ENCODE results near the gene C1QTNF1. TPM values are rescaled to one million over a fixed set of nuclear protein-coding genes. Genes with fewer than 3 reads are reported as not detected.
A peak's percentile ranks its signal among the peaks of the same experiment; 100 is the strongest.
"Not testable (repeated sequence)": the region's sequence is repeated elsewhere in the genome, so short reads cannot be mapped to it uniquely, and the experiment has no call there.

Gene C1QTNF1
- total RNA-seq, 6 donors from 2014 or later, result 9.3 to 30.4 (median 14.1) TPM

GRCh38 chr17:79019632-79020584 is 4.1 kb upstream of the C1QTNF1 start:
- ATAC-seq (ENCODE audit: low FRiP score in 2 of 2) (peak in 1 of 2 donors; percentile 75), DNase-seq (peak in 1 of 2 donors; percentile 66)
- H3K27ac ChIP-seq, result peak overlapping the region; percentile 52 to 81 (median 64)
- H3K36me3 ChIP-seq, result no peaks in the 10 kb centered on the region
- peak in 3 of 4 donors; percentile 59 to 86 (median 69) for TF ChIP-seq EP300 (IDR thresholded peaks at IDR 0.05)
- peak; percentile 29 to 43 for TF ChIP-seq POLR2AphosphoS5 (IDR thresholded peaks at IDR 0.05)
- TF ChIP-seq, protein P1, sequence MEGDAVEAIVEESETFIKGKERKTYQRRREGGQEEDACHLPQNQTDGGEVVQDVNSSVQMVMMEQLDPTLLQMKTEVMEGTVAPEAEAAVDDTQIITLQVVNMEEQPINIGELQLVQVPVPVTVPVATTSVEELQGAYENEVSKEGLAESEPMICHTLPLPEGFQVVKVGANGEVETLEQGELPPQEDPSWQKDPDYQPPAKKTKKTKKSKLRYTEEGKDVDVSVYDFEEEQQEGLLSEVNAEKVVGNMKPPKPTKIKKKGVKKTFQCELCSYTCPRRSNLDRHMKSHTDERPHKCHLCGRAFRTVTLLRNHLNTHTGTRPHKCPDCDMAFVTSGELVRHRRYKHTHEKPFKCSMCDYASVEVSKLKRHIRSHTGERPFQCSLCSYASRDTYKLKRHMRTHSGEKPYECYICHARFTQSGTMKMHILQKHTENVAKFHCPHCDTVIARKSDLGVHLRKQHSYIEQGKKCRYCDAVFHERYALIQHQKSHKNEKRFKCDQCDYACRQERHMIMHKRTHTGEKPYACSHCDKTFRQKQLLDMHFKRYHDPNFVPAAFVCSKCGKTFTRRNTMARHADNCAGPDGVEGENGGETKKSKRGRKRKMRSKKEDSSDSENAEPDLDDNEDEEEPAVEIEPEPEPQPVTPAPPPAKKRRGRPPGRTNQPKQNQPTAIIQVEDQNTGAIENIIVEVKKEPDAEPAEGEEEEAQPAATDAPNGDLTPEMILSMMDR (IDR thresholded peaks at IDR 0.05), result peak; percentile 56 to 73 (median 66)
- TF ChIP-seq POLR2A (IDR thresholded peaks at IDR 0.05), result no peak
- H3K27me3 ChIP-seq, result peaks cover 0 to 5% (median 0%) of the 10 kb centered on the region in 4 donors
- no peaks in the 10 kb centered on the region for H3K9me3 ChIP-seq
- no peak overlapping the region for H3K4me3 ChIP-seq
- H3K4me1 ChIP-seq, result peaks cover 49 to 63% (median 54%) of the 10 kb centered on the region in 4 donors
- 27 to 38% methylated on average over 12 to 19 of the region's 19 CpGs for WGBS, 2 donors

GRCh38 chr17:79020631-79021301 is 3.2 kb upstream of the C1QTNF1 start:
- H3K36me3 ChIP-seq, result no peaks in the 10 kb centered on the region
- H3K27ac ChIP-seq, result peak overlapping the region; percentile 62 to 81 (median 72)
- TF ChIP-seq, protein P1 (IDR thresholded peaks at IDR 0.05), result no peak
- TF ChIP-seq EP300 (IDR thresholded peaks at IDR 0.05) (no peak), POLR2A (IDR thresholded peaks at IDR 0.05) (no peak)
- H3K27me3 ChIP-seq, result peaks cover 0 to 5% (median 0%) of the 10 kb centered on the region in 4 donors
- DNase-seq (no peak), ATAC-seq (ENCODE audit: low FRiP score in 2 of 2) (no peak)
- WGBS, 2 donors, result 69 to 70% methylated on average over 2 of the region's 2 CpGs
- no peak overlapping the region for H3K4me3 ChIP-seq
- peaks cover 56 to 72% (median 62%) of the 10 kb centered on the region in 4 donors for H3K4me1 ChIP-seq
- no peaks in the 10 kb centered on the region for H3K9me3 ChIP-seq

GRCh38 chr17:79021929-79022328 is 2.0 kb upstream of the C1QTNF1 start:
- ATAC-seq (ENCODE audit: low FRiP score in 2 of 2); H3K27me3 ChIP-seq: not testable (repeated sequence)
- 75 to 97% methylated on average over 2 of the region's 2 CpGs for WGBS, 2 donors

GRCh38 chr17:79022507-79022991 is 1.4 kb upstream of the C1QTNF1 start:
- H3K4me3 ChIP-seq, result no peak overlapping the region
- H3K27me3 ChIP-seq, result peaks cover 0 to 5% (median 0%) of the 10 kb centered on the region in 4 donors
- peak in 1 of 2 donors; percentile 41 for ATAC-seq (ENCODE audit: low FRiP score in 2 of 2)
- peak in 1 of 2 donors; percentile 83 for DNase-seq
- no peaks in the 10 kb centered on the region for H3K9me3 ChIP-seq
- WGBS, 2 donors, result 46 to 53% methylated on average over 8 to 9 of the region's 9 CpGs
- peak overlapping the region; percentile 60 to 81 (median 74) for H3K27ac ChIP-seq
- H3K4me1 ChIP-seq, result peaks cover 74 to 89% (median 78%) of the 10 kb centered on the region in 4 donors
- no peaks in the 10 kb centered on the region for H3K36me3 ChIP-seq
- TF ChIP-seq, protein P1 (IDR thresholded peaks at IDR 0.05), result no peak
- TF ChIP-seq EP300 (IDR thresholded peaks at IDR 0.05), result peak; percentile 60 to 96 (median 88)
- TF ChIP-seq POLR2A (IDR thresholded peaks at IDR 0.05), result peak in 1 of 4 donors; percentile 23
- peak; percentile 52 to 93 for TF ChIP-seq POLR2AphosphoS5 (IDR thresholded peaks at IDR 0.05)

More at GRCh38 chr17:79021929-79022328, 2.0 kb upstream of the C1QTNF1 start:
- not testable (repeated sequence) for H3K9me3 ChIP-seq, H3K4me3 ChIP-seq, H3K36me3 ChIP-seq, DNase-seq
- peaks cover 68 to 82% (median 72%) of the 10 kb centered on the region in 4 donors for H3K4me1 ChIP-seq
- H3K27ac ChIP-seq, result peak overlapping the region; percentile 60 to 81 (median 74)
